Kasumi-1 (cell line): Measurements from ENCODE around the gene SIAH1.
"Not testable (repeated sequence)": the region's sequence is repeated elsewhere in the genome, so short reads cannot be mapped to it uniquely, and the experiment has no call there.

Source experiments
- DNase-seq, 2 experiments: peaks; one replicate each; lab custom pipeline; 2025; lab: John Stamatoyannopoulos, UW

The SIAH1 gene

GRCh38 chr16:48332978-48333377 is 52.2 kb downstream of the SIAH1 start:
- no peak for DNase-seq

- DNase-seq = peak; percentile 64 to 65
These were observed 54.4 kb downstream of the SIAH1 start for GRCh38 chr16:48330841-48331192.

- no peak for DNase-seq
These were observed 54.9 kb downstream of the SIAH1 start for GRCh38 chr16:48330189-48330840.

- no peak for DNase-seq
These were observed 56.1 kb downstream of the SIAH1 start for GRCh38 chr16:48329138-48329537.

GRCh38 chr16:48326915-48327314 is 58.3 kb downstream of the SIAH1 start:
- no peak for DNase-seq

GRCh38 chr16:48323783-48324775 is 61.1 kb downstream of the SIAH1 start:
- DNase-seq = no peak

GRCh38 chr16:48321317-48322036 is 63.7 kb downstream of the SIAH1 start:
- peak; percentile 11 to 28 for DNase-seq

- peak; percentile 91 to 93 for DNase-seq
These were observed 66.6 kb downstream of the SIAH1 start for GRCh38 chr16:48318630-48319029.

- peak; percentile 74 to 77 for DNase-seq
These were observed 67.4 kb downstream of the SIAH1 start for GRCh38 chr16:48317614-48318315.

- DNase-seq = no peak
These were observed 68.2 kb downstream of the SIAH1 start for GRCh38 chr16:48317026-48317425.

GRCh38 chr16:48313905-48314304 is 71.3 kb downstream of the SIAH1 start:
- DNase-seq = not testable (repeated sequence)

GRCh38 chr16:48310908-48311641 is 74.1 kb downstream of the SIAH1 start:
- DNase-seq = no peak
